B cell (primary cell): ENCODE results near the gene GNPDA1. TPM values are rescaled to one million over a fixed set of nuclear protein-coding genes. Genes with fewer than 3 reads are reported as not detected.

Experiments
- ATAC-seq: fragments of 200-7000 bp; cut with Tn5 transposase; one replicate; pipeline ENCODE4 v1.10.0; 2021; ENCODE audit warnings: low read depth, mild to moderate bottlenecking, moderate number of reproducible peaks, moderate library complexity
- CTCF ChIA-PET: fragments of 350-600 bp; sonication (Branson Sonifier 250); formaldehyde crosslinking; loops from one replicate; lab custom pipeline; 2021; ENCODE audit warnings: antibody characterized with exemption, inconsistent platforms; lab: Charles Lee
- POLR2A ChIA-PET: fragments of 350-600 bp; sonication (Branson Sonifier 250); formaldehyde crosslinking; loops from one replicate; lab custom pipeline; 2021; ENCODE audit warnings: antibody characterized with exemption; lab: Charles Lee
- DNase-seq: peaks from one replicate; pipeline ENCODE4 v3.0.0; 2013
- H2AFZ ChIP-seq: 2 replicates; pipeline ENCODE4 v1.6.1; 2012; ENCODE audit warnings: mild to moderate bottlenecking, low read depth, low read length; ENCODE audit not compliant: insufficient read depth, poor library complexity, severe bottlenecking
- H3K27ac ChIP-seq, 2 donors: 1 replicate in 1 of 2; 2 replicates in 1 of 2; pipeline ENCODE4 v1.5.1; 2012 to 2013; ENCODE audit warnings: low read length in 2 of 2, mild to moderate bottlenecking in 2 of 2, moderate library complexity in 1 of 2
- H3K27me3 ChIP-seq, 4 experiments: fragments of 200-600 bp in 1 of 4; sonication (generic) in 1 of 4; replicated peaks in 1 of 4; 1 replicate in 2 of 4; 2 replicates in 2 of 4; pipeline versions ENCODE4 v1.6.1 to v1.7.0; 2013 to 2016; ENCODE audit warnings: low read length in 3 of 4, mild to moderate bottlenecking in 2 of 4, mixed read lengths in 1 of 4, moderate library complexity in 1 of 4; ENCODE audit not compliant: insufficient read depth in 4 of 4, control insufficient read depth in 3 of 4; ENCODE audit errors: control extremely low read depth in 1 of 4
- H3K36me3 ChIP-seq, 2 experiments: replicated peaks in 1 of 2; 1 replicate in 1 of 2; 2 replicates in 1 of 2; pipeline versions ENCODE4 v1.6.1 to v1.7.1; 2013; ENCODE audit warnings: low read length in 1 of 2; ENCODE audit not compliant: insufficient read depth in 2 of 2, control insufficient read depth in 1 of 2; ENCODE audit errors: control extremely low read depth in 1 of 2, extremely low read depth in 1 of 2
- H3K4me1 ChIP-seq, 2 donors: fragments of 200-600 bp in 1 of 2; sonication (generic) in 1 of 2; 1 replicate in 1 of 2; 2 replicates in 1 of 2; pipeline versions ENCODE4 v1.5.1 to v1.6.1; 2013 to 2017; ENCODE audit warnings: low read length in 2 of 2; ENCODE audit not compliant: control insufficient read depth in 2 of 2, insufficient read depth in 2 of 2
- H3K4me2 ChIP-seq: replicated peaks from 2 replicates; pipeline ENCODE3; 2012; ENCODE audit warnings: mild to moderate bottlenecking, low read depth, low read length; ENCODE audit not compliant: poor library complexity, severe bottlenecking
- H3K4me3 ChIP-seq, 5 experiments: fragments of 200-600 bp in 1 of 5; sonication (generic) in 1 of 5; 1 replicate in 3 of 5; 2 replicates in 2 of 5; pipeline versions ENCODE4 v1.5.1 to v1.7.0; 2011 to 2016; ENCODE audit warnings: low read length in 4 of 5, mild to moderate bottlenecking in 4 of 5, low read depth in 2 of 5, control low read depth in 1 of 5, moderate library complexity in 1 of 5; ENCODE audit not compliant: insufficient read depth in 1 of 5; ENCODE audit errors: control extremely low read depth in 1 of 5, extremely low read depth in 1 of 5
- H3K79me2 ChIP-seq: fragments of 200-600 bp; sonication (generic); one replicate; pipeline ENCODE4 v1.6.0; 2016; ENCODE audit warnings: low read length; ENCODE audit not compliant: control insufficient read depth, insufficient read depth
- H3K9ac ChIP-seq: fragments of 200-600 bp; sonication (generic); 2 replicates; pipeline ENCODE4 v1.6.1; 2017; ENCODE audit warnings: mild to moderate bottlenecking, low read length, moderate library complexity
- H3K9me3 ChIP-seq, 3 donors: one replicate each; pipeline versions ENCODE4 v1.6.1 to v1.7.1; 2013; ENCODE audit warnings: low read length in 2 of 3; ENCODE audit not compliant: control insufficient read depth in 2 of 3, insufficient read depth in 1 of 3; ENCODE audit errors: control extremely low read depth in 1 of 3
- H4K20me1 ChIP-seq: 2 replicates; pipeline ENCODE4 v1.6.0; 2012; ENCODE audit warnings: mild to moderate bottlenecking, low read length; ENCODE audit not compliant: insufficient read depth, control insufficient read depth, poor library complexity, severe bottlenecking
- H3K27ac Mint-ChIP-seq: one replicate; pipeline ENCODE4 v1.8.0; 2021; ENCODE audit warnings: mixed read lengths
- H3K27me3 Mint-ChIP-seq: one replicate; pipeline ENCODE4 v1.8.0; 2021; ENCODE audit warnings: mixed read lengths
- H3K4me1 Mint-ChIP-seq: one replicate; pipeline ENCODE4 v1.8.0; 2021; ENCODE audit warnings: mixed read lengths
- H3K4me3 Mint-ChIP-seq: one replicate; pipeline ENCODE4 v1.8.0; 2021; ENCODE audit warnings: mixed read lengths
- H3K9me3 Mint-ChIP-seq: one replicate; pipeline ENCODE4 v1.8.0; 2022; ENCODE audit warnings: mixed read lengths; ENCODE audit not compliant: insufficient read depth
- EZH2 ChIP-seq: IDR thresholded peaks from 2 replicates; pipeline ENCODE4 v1.6.1; 2012; ENCODE audit warnings: borderline replicate concordance, low read depth, mild to moderate bottlenecking, moderate library complexity, low read length; ENCODE audit not compliant: insufficient read depth, poor library complexity, severe bottlenecking
- WGBS: methylation state at CpG from one replicate; pipeline ENCODE4 v1.1.5; 2013; ENCODE audit warnings: missing lambda C conversion rate; ENCODE audit not compliant: insufficient coverage; 5-methylcytosine and 5-hydroxymethylcytosine counted together
- intact Hi-C: fragments of 100-400 bp; cut with micrococcal nuclease; formaldehyde crosslinking; loops from one replicate; pipeline ENCODE4 v1.10.0; 2022
- polyA minus RNA-seq: library from RNA; depleted of rRNA, polyadenylated mRNA; stranded (reverse); fragments of >200 nt; gene quantifications from 2 replicates; pipeline ENCODE4 v1.2.3, GENCODE V29; 2012
- polyA plus RNA-seq: library from polyadenylated mRNA; depleted of rRNA; stranded (reverse); fragments of >200 nt; gene quantifications from 2 replicates; pipeline ENCODE4 v1.2.3, GENCODE V29; 2012
- total RNA-seq, 2 donors: library from RNA; stranded (reverse); fragments of 120-200 nt in 1 of 2; gene quantifications; 1 replicate in 1 of 2; 2 replicates in 1 of 2; pipeline versions ENCODE4 v1.2.3 to v1.2.4, GENCODE V29; 2013 to 2022
- TF ChIP-seq, protein P1 (sequence below): fragments of 200-600 bp; IDR thresholded peaks from one replicate; pipeline ENCODE4 v1.8.0; 2022; ENCODE audit warnings: antibody characterized with exemption, mild to moderate bottlenecking

Gene GNPDA1
- total RNA-seq (12.1 and 15.0 TPM in 2 replicates), polyA plus RNA-seq (1.2 and 3.1 TPM in 2 replicates), polyA minus RNA-seq (4.5 and 5.4 TPM in 2 replicates)
- 8.5 TPM for total RNA-seq (2013)

DNA sequence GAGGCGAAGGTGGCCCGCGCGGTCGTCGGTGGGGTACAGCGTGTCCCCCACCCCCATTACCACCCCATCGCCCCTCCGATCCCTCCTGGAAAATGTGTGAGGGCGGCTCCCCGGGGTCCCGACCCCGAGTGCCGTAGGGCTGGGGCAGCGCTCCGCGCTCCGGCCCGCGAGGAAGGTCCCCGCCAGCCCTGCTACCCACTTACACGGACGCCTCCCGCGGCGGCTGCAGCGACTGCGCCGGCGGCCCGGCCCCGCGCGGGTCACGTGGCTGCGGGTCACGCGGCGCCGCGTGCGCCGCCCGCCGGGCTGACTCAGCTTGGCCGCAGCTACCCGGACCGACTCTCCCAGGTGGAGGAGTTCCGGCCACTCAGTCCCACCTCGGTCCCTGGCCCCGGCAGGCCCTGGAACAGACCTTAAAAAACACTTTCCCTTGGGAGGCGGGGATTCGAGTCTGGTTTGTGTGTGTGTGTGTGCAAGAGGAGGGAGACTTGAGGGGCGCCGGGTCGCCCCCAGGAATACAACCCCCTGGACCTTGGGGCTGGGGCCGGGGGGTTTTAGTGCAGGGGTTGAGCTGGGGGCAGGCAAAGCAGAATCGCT is at the start of gene GNPDA1:
TSS of gene GNPDA1 (minus strand) at position 236 of the 597 bp plus-strand sequence. CDS start 992 bp downstream, outside the sequence.
- peaks cover 43% of the 10 kb centered on the region for H3K4me1 Mint-ChIP-seq
- Histone ChIP-seq H3K4me3 (peak within 1 kb of the TSS; percentile 44 to 74 (median 67)), H3K4me1 (peaks cover 27 to 30% of the 10 kb centered on the region in 2 donors), H4K20me1 (no peaks in the 10 kb centered on the region), H3K27ac (peak within 1 kb of the TSS; percentile 45 to 59), H3K9me3 (no peaks in the 10 kb centered on the region), H2AFZ (peak within 1 kb of the TSS; percentile 94), H3K9ac (peak within 1 kb of the TSS; percentile 76), H3K79me2 (no peaks in the 10 kb centered on the region), H3K27me3 (no peaks in the 10 kb centered on the region), H3K4me2 (peak within 1 kb of the TSS; percentile 93), H3K36me3 (peaks cover 0 to 2% of the 10 kb centered on the region in 2 experiments)
- no peak for TF ChIP-seq EZH2
- TF ChIP-seq, protein P1, sequence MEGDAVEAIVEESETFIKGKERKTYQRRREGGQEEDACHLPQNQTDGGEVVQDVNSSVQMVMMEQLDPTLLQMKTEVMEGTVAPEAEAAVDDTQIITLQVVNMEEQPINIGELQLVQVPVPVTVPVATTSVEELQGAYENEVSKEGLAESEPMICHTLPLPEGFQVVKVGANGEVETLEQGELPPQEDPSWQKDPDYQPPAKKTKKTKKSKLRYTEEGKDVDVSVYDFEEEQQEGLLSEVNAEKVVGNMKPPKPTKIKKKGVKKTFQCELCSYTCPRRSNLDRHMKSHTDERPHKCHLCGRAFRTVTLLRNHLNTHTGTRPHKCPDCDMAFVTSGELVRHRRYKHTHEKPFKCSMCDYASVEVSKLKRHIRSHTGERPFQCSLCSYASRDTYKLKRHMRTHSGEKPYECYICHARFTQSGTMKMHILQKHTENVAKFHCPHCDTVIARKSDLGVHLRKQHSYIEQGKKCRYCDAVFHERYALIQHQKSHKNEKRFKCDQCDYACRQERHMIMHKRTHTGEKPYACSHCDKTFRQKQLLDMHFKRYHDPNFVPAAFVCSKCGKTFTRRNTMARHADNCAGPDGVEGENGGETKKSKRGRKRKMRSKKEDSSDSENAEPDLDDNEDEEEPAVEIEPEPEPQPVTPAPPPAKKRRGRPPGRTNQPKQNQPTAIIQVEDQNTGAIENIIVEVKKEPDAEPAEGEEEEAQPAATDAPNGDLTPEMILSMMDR: no peak
- peaks cover 3% of the 10 kb centered on the region for H3K27me3 Mint-ChIP-seq
- POLR2A ChIA-PET: interaction anchor here (1.0 kb wide), 2 partner anchors 97 to 321 kb away, joined by 3 to 4 read pairs; no protein-coding TSS in a partner anchor
- peak; percentile 83 for DNase-seq
- no peaks in the 10 kb centered on the region for H3K9me3 Mint-ChIP-seq
- H3K27ac Mint-ChIP-seq: peak within 1 kb of the TSS; percentile 78
- peak; percentile 88 for ATAC-seq
- H3K4me3 Mint-ChIP-seq: peak within 1 kb of the TSS; percentile 89
- CTCF ChIA-PET: interaction anchor here (0.6 to 10.6 kb wide), 13 partner anchors 12 to 860 kb away, joined by 3 to 91 read pairs (median 9); partner anchors contain the start of genes NDFIP1 and RNF14
- intact Hi-C loops: loop anchor here (1.0 to 10.0 kb wide), 4 partner anchors 44 to 688 kb away; partner anchors contain the start of genes RNF14 and TAF7
- under 1% methylated on average over 44 of the region's 58 CpGs for WGBS
